Endodermal cell (in vitro differentiated cells): ENCODE measurements around the gene PI4KA. TPM values are rescaled to one million over a fixed set of nuclear protein-coding genes. Genes with fewer than 3 reads are reported as not detected.
"Not testable (repeated sequence)": the region's sequence is repeated elsewhere in the genome, so short reads cannot be mapped to it uniquely, and the experiment has no call there.

ENCODE experiments used
- DNase-seq: peaks from one replicate; pipeline ENCODE4 v3.0.0-alpha.2; 2017
- H3K27ac ChIP-seq: 2 replicates; pipeline ENCODE4 v1.5.1; 2013; ENCODE audit warnings: mild to moderate bottlenecking, low read depth, low read length, moderate library complexity
- H3K27me3 ChIP-seq: 2 replicates; pipeline ENCODE4 v1.6.1; 2013; ENCODE audit warnings: mild to moderate bottlenecking, low read length, moderate library complexity; ENCODE audit not compliant: insufficient read depth, control insufficient read depth, poor library complexity, severe bottlenecking
- H3K36me3 ChIP-seq: 2 replicates; pipeline ENCODE4 v1.7.0; 2013; ENCODE audit warnings: mild to moderate bottlenecking, low read length, moderate library complexity; ENCODE audit not compliant: control insufficient read depth, insufficient read depth
- H3K4me1 ChIP-seq: one replicate; pipeline ENCODE4 v1.7.0; 2013; ENCODE audit warnings: low read length; ENCODE audit not compliant: control insufficient read depth, insufficient read depth
- H3K4me3 ChIP-seq: 2 replicates; pipeline ENCODE4 v1.5.1; 2013; ENCODE audit warnings: mild to moderate bottlenecking, low read length, moderate library complexity
- H3K9ac ChIP-seq: 2 replicates; pipeline ENCODE4 v1.6.1; 2013; ENCODE audit warnings: mild to moderate bottlenecking, low read length, moderate library complexity; ENCODE audit not compliant: poor library complexity, severe bottlenecking; ENCODE audit errors: extremely low read depth
- H3K9me3 ChIP-seq: 2 replicates; pipeline ENCODE4 v1.6.1; 2013; ENCODE audit warnings: mild to moderate bottlenecking, low read length, moderate library complexity; ENCODE audit not compliant: control insufficient read depth
- H3K27ac Mint-ChIP-seq: 2 replicates; pipeline ENCODE4 v1.8.0; 2020; ENCODE audit warnings: mixed read lengths
- H3K27me3 Mint-ChIP-seq: 2 replicates; pipeline ENCODE4 v1.8.0; 2021; ENCODE audit warnings: mild to moderate bottlenecking, mixed read lengths; ENCODE audit not compliant: insufficient read depth
- H3K36me3 Mint-ChIP-seq: 2 replicates; pipeline ENCODE4 v1.8.0; 2020; ENCODE audit warnings: low read depth, mixed read lengths
- H3K4me1 Mint-ChIP-seq: 2 replicates; pipeline ENCODE4 v1.8.0; 2020; ENCODE audit warnings: mixed read lengths
- H3K4me3 Mint-ChIP-seq: 2 replicates; pipeline ENCODE4 v1.8.0; 2020; ENCODE audit warnings: mild to moderate bottlenecking, moderate library complexity, mixed read lengths
- H3K9me3 Mint-ChIP-seq: 2 replicates; pipeline ENCODE4 v1.8.0; 2020; ENCODE audit warnings: mild to moderate bottlenecking, mixed read lengths
- WGBS, 2 experiments: methylation state at CpG; one replicate each; pipeline versions ENCODE4 v1.1.5 to v1.1.7; 2013; ENCODE audit warnings: missing lambda C conversion rate in 2 of 2, mixed read lengths in 1 of 2; ENCODE audit not compliant: insufficient coverage in 1 of 2, insufficient read length in 1 of 2; 5-methylcytosine and 5-hydroxymethylcytosine counted together
- total RNA-seq, 2 donors: library from RNA; stranded (reverse); fragmentation: NEBNext Ultra II Directional in 1 of 2; extraction: Animal tissue kit (Norgen Biotek cat#: 25700) in 1 of 2; gene quantifications; 2 replicates in 1 of 2; 3 replicates in 1 of 2; pipeline ENCODE4 v1.2.1, GENCODE V29; 2021
- TF ChIP-seq, protein P1 (sequence below): fragments of 200-600 bp; sonication (generic); conservative IDR thresholded peaks from 2 replicates; pipeline ENCODE4 v1.5.0; 2021; ENCODE audit warnings: antibody characterized with exemption, mild to moderate bottlenecking

The PI4KA gene
- total RNA-seq, 2 donors from 2014 or later, result 49.0 to 62.0 TPM

DNA sequence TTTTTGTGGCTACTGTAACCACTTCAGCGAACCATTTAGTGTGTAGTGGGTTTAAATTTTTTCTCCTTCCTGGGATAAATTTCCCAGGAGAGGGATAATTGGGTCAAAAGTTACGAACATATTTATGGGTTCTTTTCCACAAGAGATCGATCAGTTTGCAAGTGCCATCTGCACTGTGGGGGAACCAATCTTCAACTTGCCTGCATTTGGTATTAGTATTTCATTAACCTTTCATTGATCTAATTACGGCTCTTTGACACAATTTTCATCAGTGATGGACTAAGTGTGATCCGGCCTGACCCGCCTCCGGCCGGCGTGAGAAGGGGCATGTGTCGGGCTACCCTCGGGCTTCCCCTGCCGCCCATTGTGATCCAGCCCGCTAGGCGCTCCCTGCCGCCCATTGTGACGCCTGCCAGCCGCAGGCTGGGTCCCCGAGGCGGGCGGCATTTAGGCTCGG, 156.9 kb downstream of the PI4KA start:
- not testable (repeated sequence) for H3K9me3 ChIP-seq, H3K36me3 Mint-ChIP-seq, H3K36me3 ChIP-seq, H3K4me1 Mint-ChIP-seq, H3K9me3 Mint-ChIP-seq, H3K27ac Mint-ChIP-seq, H3K4me1 ChIP-seq, DNase-seq, H3K27ac ChIP-seq
- 19% methylated on average over 12 of the region's 21 CpGs; no CpG with 5 or more reads in 1 of the 2 experiments for WGBS, 2 experiments
- H3K27me3 Mint-ChIP-seq, result peaks cover 18% of the 10 kb centered on the region
- peak overlapping the region; percentile 84 for H3K4me3 Mint-ChIP-seq
- Histone ChIP-seq H3K4me3 (peak overlapping the region; percentile 75), H3K27me3 (peaks cover 14% of the 10 kb centered on the region), H3K9ac (peak overlapping the region; percentile 2)

DNA sequence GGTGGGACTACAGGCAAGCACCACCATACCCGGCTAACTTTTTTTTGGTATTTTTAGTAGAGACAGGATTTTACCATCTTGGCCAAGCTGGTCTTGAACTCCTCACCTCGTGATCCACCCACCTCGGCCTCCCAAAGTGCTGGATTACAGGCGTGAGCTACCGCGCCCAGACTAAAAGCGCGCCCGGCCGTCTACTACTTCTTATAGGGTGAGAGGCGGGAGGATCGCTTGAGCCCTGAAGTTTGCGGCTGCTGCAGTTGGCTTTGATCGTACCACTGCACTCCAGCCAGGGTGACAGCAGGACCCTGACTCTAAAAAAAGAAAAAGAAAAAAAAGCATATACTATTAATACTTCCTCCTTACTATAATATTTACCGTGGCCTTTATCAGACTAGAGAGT, 158.3 kb downstream of the PI4KA start:
- peaks cover 11% of the 10 kb centered on the region for H3K27me3 ChIP-seq
- not testable (repeated sequence) for H3K36me3 Mint-ChIP-seq, H3K9me3 ChIP-seq, H3K4me3 Mint-ChIP-seq, H3K4me3 ChIP-seq, H3K9ac ChIP-seq, H3K4me1 ChIP-seq, H3K36me3 ChIP-seq, H3K27ac Mint-ChIP-seq, H3K27ac ChIP-seq, H3K4me1 Mint-ChIP-seq, H3K9me3 Mint-ChIP-seq, DNase-seq
- WGBS, 2 experiments, result 96 to 97% methylated on average over 10 to 15 of the region's 15 CpGs
- peaks cover 13% of the 10 kb centered on the region for H3K27me3 Mint-ChIP-seq

DNA sequence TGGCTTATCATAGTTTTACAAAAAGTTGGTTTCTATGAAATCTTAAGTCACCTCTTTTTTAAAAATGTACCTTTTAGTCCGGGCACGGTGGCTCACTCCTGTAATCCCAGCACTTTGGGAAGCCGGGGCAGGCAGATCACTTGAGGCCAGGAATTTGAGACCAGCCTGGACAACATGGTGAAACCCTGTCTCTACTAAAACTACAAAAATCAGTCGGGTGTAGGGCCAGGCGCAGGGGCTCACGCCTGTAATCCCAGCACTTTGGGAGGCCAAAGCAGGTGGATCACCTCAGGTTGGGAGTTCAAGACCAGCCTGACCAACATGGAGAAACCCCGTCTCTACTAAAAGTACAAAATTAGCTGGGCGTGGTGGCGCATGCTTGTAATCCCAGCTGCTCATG, 158.8 kb downstream of the PI4KA start:
- not testable (repeated sequence) for H3K36me3 ChIP-seq, H3K27ac ChIP-seq, H3K4me1 ChIP-seq, H3K4me3 Mint-ChIP-seq, H3K9me3 Mint-ChIP-seq, DNase-seq, H3K4me1 Mint-ChIP-seq, H3K36me3 Mint-ChIP-seq, H3K27me3 Mint-ChIP-seq, H3K9ac ChIP-seq, H3K27me3 ChIP-seq, H3K9me3 ChIP-seq, H3K4me3 ChIP-seq, H3K27ac Mint-ChIP-seq
- WGBS, 2 experiments, result 91 to 95% methylated on average over 8 to 9 of the region's 9 CpGs

DNA sequence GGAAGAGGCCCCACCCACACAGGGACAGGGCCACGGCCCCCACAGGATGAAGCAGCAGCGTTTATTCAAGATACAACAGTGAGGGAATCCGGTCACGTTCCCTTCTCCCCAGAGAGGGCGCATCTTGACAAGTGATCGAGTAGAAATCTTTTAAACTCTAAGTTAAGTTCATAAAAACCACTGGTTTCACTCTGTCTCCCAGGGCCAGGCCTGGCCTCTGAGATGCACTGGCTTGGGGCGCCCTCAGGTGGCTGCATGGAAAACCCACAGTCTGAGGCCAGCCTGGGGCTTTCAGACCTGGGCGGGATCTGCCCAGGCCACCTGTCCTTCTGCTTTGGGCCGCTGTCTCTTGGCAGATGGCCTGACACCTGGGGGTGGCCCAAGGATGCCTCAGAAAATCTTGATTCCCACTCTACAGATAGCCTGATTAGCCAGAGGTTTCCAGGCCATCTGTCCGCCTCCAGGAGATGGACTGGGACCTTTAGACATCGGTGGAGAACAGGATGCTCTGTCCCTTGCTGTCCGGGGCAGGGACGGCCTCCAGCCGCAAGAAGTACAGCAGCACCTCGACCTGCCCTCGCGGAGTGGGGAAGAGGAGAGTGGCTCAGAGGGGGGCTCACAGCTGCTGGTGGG, 161.0 kb downstream of the PI4KA start:
- H3K36me3 Mint-ChIP-seq, H3K27me3 Mint-ChIP-seq, H3K27me3 ChIP-seq, H3K27ac Mint-ChIP-seq, H3K9me3 ChIP-seq, H3K27ac ChIP-seq, H3K4me1 ChIP-seq, H3K9me3 Mint-ChIP-seq, H3K4me3 Mint-ChIP-seq, H3K36me3 ChIP-seq, H3K9ac ChIP-seq, H3K4me3 ChIP-seq, H3K4me1 Mint-ChIP-seq: not testable (repeated sequence)
- TF ChIP-seq, protein P1, sequence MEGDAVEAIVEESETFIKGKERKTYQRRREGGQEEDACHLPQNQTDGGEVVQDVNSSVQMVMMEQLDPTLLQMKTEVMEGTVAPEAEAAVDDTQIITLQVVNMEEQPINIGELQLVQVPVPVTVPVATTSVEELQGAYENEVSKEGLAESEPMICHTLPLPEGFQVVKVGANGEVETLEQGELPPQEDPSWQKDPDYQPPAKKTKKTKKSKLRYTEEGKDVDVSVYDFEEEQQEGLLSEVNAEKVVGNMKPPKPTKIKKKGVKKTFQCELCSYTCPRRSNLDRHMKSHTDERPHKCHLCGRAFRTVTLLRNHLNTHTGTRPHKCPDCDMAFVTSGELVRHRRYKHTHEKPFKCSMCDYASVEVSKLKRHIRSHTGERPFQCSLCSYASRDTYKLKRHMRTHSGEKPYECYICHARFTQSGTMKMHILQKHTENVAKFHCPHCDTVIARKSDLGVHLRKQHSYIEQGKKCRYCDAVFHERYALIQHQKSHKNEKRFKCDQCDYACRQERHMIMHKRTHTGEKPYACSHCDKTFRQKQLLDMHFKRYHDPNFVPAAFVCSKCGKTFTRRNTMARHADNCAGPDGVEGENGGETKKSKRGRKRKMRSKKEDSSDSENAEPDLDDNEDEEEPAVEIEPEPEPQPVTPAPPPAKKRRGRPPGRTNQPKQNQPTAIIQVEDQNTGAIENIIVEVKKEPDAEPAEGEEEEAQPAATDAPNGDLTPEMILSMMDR, result peak; percentile 86
- WGBS, 2 experiments, result 0 to 44% methylated on average over 1 to 11 of the region's 17 CpGs
- peak; percentile 95 for DNase-seq

DNA sequence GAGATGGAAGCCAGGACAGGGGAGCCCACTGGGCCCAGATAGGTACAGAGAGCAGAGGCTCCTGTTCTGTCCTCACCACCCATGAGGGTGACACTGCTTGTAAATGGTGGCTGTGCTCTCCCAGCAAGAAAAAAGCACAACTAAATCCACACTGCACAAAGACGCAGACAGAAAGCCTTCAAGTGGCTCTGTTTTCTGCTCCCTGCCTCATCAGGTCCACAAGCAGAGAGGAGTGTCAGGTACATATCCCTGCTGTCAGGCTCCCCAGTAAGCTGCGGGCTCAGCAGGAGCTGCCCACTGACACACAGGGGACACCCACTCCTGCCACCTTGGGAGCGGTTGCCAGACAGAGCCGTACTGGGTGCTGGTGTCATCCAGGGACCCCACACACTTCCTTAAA, 162.6 kb downstream of the PI4KA start:
- not testable (repeated sequence) for H3K27ac ChIP-seq, H3K9ac ChIP-seq, H3K9me3 ChIP-seq, DNase-seq, H3K4me3 ChIP-seq, H3K36me3 Mint-ChIP-seq, H3K27me3 ChIP-seq, H3K27ac Mint-ChIP-seq, H3K4me1 Mint-ChIP-seq, H3K9me3 Mint-ChIP-seq, H3K27me3 Mint-ChIP-seq, H3K4me1 ChIP-seq, H3K4me3 Mint-ChIP-seq, H3K36me3 ChIP-seq
- 83 to 86% methylated on average over 1 of the region's 4 CpGs for WGBS, 2 experiments

DNA sequence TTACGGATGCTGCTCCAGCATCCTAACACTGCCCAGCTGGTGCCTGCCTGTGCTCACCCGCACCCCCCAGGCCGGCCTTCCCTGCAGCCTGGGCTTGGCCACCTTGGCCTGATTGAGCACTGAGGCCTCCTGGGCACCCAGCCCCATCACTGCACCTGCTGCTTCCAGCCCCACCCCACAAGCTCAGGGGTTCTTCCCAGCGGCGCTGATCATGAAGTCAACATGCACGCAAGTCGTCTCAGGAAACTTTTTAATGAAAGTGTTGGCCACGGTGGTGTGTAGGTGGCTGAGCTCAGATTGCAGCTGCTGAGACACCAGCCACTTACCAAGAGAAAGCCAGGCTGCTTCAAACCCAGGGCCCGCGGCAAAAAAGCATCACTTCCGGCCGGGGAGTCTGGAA, 163.4 kb downstream of the PI4KA start:
- WGBS, 2 experiments, result 93% methylated on average over 4 of the region's 12 CpGs; no CpG with 5 or more reads in 1 of the 2 experiments
- H3K36me3 ChIP-seq, H3K36me3 Mint-ChIP-seq, H3K4me3 Mint-ChIP-seq, H3K9me3 ChIP-seq, H3K27ac ChIP-seq, H3K9ac ChIP-seq, H3K4me3 ChIP-seq, H3K4me1 Mint-ChIP-seq, H3K27me3 ChIP-seq, DNase-seq, H3K27ac Mint-ChIP-seq, H3K27me3 Mint-ChIP-seq, H3K4me1 ChIP-seq, H3K9me3 Mint-ChIP-seq: not testable (repeated sequence)
